ENCODE results near the gene PODXL2.

GRCh38 chr3:127698691-127699415 is 69.9 kb downstream of the PODXL2 start:
- TF ChIP-seq, protein P1, sequence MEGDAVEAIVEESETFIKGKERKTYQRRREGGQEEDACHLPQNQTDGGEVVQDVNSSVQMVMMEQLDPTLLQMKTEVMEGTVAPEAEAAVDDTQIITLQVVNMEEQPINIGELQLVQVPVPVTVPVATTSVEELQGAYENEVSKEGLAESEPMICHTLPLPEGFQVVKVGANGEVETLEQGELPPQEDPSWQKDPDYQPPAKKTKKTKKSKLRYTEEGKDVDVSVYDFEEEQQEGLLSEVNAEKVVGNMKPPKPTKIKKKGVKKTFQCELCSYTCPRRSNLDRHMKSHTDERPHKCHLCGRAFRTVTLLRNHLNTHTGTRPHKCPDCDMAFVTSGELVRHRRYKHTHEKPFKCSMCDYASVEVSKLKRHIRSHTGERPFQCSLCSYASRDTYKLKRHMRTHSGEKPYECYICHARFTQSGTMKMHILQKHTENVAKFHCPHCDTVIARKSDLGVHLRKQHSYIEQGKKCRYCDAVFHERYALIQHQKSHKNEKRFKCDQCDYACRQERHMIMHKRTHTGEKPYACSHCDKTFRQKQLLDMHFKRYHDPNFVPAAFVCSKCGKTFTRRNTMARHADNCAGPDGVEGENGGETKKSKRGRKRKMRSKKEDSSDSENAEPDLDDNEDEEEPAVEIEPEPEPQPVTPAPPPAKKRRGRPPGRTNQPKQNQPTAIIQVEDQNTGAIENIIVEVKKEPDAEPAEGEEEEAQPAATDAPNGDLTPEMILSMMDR (IDR thresholded peaks at IDR 0.05): no peak
- no peak for TF ChIP-seq POLR2A (IDR thresholded peaks at IDR 0.05)
